K562 (cell line): ENCODE data around the gene ETV3. TPM values are rescaled to one million over a fixed set of nuclear protein-coding genes. Genes with fewer than 3 reads are reported as not detected.

Experiments
- ATAC-seq: fragments of 200-7000 bp; cut with Tn5 transposase; 3 replicates; pipeline ENCODE4 v1.9.1; 2020; ENCODE audit warnings: moderate library complexity
- BruUV-seq: library from RNA; stranded (reverse); fragments of 400-500 nt; replicated peaks from 2 replicates; lab custom pipeline; 2021; lab: Mats Ljungman, UMichigan
- CTCF ChIA-PET: fragments of 300-600 bp; formaldehyde crosslinking; extraction: SDS; loops from one replicate; lab custom pipeline; 2021; ENCODE audit warnings: low intra/inter-chr PET ratio; lab: Yijun Ruan, JAX
- POLR2A ChIA-PET: fragments of 300-600, 350-650 bp; sonication (Branson Sonifier 250); formaldehyde crosslinking; extraction: SDS; loops from one replicate; lab custom pipeline; 2021; ENCODE audit warnings: antibody characterized with exemption, inconsistent platforms; lab: Yijun Ruan, JAX
- DNase-seq, 4 experiments: peaks; one replicate each; pipeline versions ENCODE4 v3.0.0 to v3.0.0-alpha.2; 2011 to 2018; ENCODE audit warnings: low spot score in 3 of 4, mixed read lengths in 3 of 4; ENCODE audit errors: extremely low read depth in 1 of 4
- FAIRE-seq: peaks from 2 replicates; lab custom pipeline; 2011; peaks lifted over from hg19 to GRCh38; lab: Jason Lieb, UNC
- H2AFZ ChIP-seq: 2 replicates; pipeline ENCODE4 v1.6.0; 2011; ENCODE audit warnings: low read depth, low read length, control low read depth, inconsistent platforms
- H3K27ac ChIP-seq: fragments of 200-600 bp; 3 replicates; pipeline ENCODE4 v1.8.0; 2011; ENCODE audit warnings: low read depth, mild to moderate bottlenecking, control low read depth, inconsistent platforms, low read length, moderate library complexity, mixed read lengths; ENCODE audit errors: extremely low read depth
- H3K27me3 ChIP-seq, 2 experiments: fragments of 300-600 bp in 1 of 2; 2 replicates in 1 of 2; 3 replicates in 1 of 2; pipeline versions ENCODE4 v1.6.0 to v1.8.0; 2011; ENCODE audit warnings: inconsistent platforms in 2 of 2, low read length in 2 of 2, mild to moderate bottlenecking in 1 of 2, mixed read lengths in 1 of 2, moderate library complexity in 1 of 2; ENCODE audit not compliant: control insufficient read depth in 2 of 2, insufficient read depth in 2 of 2
- H3K36me3 ChIP-seq: fragments of 300-600 bp; 3 replicates; pipeline ENCODE4 v1.8.0; 2011; ENCODE audit warnings: mild to moderate bottlenecking, low read length, inconsistent platforms; ENCODE audit not compliant: control insufficient read depth, insufficient read depth
- H3K4me1 ChIP-seq, 2 experiments: fragments of 200-600 bp in 1 of 2; replicated peaks in 1 of 2; 2 replicates in 1 of 2; 3 replicates in 1 of 2; pipeline versions ENCODE4 v1.5.1 to v1.8.0; 2011; ENCODE audit warnings: inconsistent platforms in 2 of 2, low read length in 2 of 2, mild to moderate bottlenecking in 1 of 2, mixed read lengths in 1 of 2, moderate library complexity in 1 of 2; ENCODE audit not compliant: control insufficient read depth in 2 of 2, insufficient read depth in 2 of 2
- H3K4me2 ChIP-seq: 2 replicates; pipeline ENCODE4 v1.6.1; 2011; ENCODE audit warnings: low read length, control low read depth, inconsistent platforms, mixed read lengths; ENCODE audit not compliant: insufficient read depth
- H3K4me3 ChIP-seq: fragments of 200-600 bp; sonication (generic), shearing (Covaris generic); 2 replicates; pipeline ENCODE4 v1.5.1; 2016; ENCODE audit warnings: control low read depth, inconsistent platforms
- H3K79me2 ChIP-seq: fragments of 200-600 bp; 3 replicates; pipeline ENCODE4 v1.8.0; 2011; ENCODE audit warnings: low read length, inconsistent platforms; ENCODE audit not compliant: control insufficient read depth, insufficient read depth
- H3K9ac ChIP-seq, 2 experiments: 2 replicates each; pipeline versions ENCODE4 v1.6.0 to v1.6.1; 2011; ENCODE audit warnings: low read depth in 2 of 2, low read length in 2 of 2, control low read depth in 1 of 2, inconsistent platforms in 1 of 2, mild to moderate bottlenecking in 1 of 2, mixed read lengths in 1 of 2; ENCODE audit not compliant: insufficient read depth in 1 of 2
- H3K9me1 ChIP-seq: one replicate; pipeline ENCODE4 v1.6.0; 2011; ENCODE audit warnings: inconsistent platforms, mild to moderate bottlenecking, low read length, moderate library complexity; ENCODE audit not compliant: control insufficient read depth, insufficient read depth
- H3K9me3 ChIP-seq: replicated peaks from 2 replicates; pipeline ENCODE4 v1.5.1; 2011; ENCODE audit warnings: low read depth, low read length, inconsistent platforms; ENCODE audit not compliant: control insufficient read depth, insufficient read depth
- H4K20me1 ChIP-seq: replicated peaks from 2 replicates; pipeline ENCODE4 v1.6.1; 2011; ENCODE audit warnings: low read length, inconsistent platforms, mixed read lengths; ENCODE audit not compliant: control insufficient read depth, insufficient read depth
- EGR1 ChIP-seq: fragments of 450-650 bp; conservative IDR thresholded peaks from 2 replicates; pipeline ENCODE4 v1.6.1; 2017; ENCODE audit warnings: mild to moderate bottlenecking
- ILK ChIP-seq: fragments of 450-650 bp; IDR thresholded peaks from 2 replicates; pipeline ENCODE4 v1.6.1; 2016; ENCODE audit warnings: missing genetic modification characterization, low read depth, mild to moderate bottlenecking, missing compliant biosample characterization, moderate library complexity, borderline replicate concordance
- TAF1 ChIP-seq: IDR thresholded peaks from 2 replicates; pipeline ENCODE4 v1.6.1; 2011; ENCODE audit warnings: mild to moderate bottlenecking, low read length, moderate library complexity; ENCODE audit not compliant: insufficient read depth, control insufficient read depth, severe bottlenecking; ENCODE audit errors: extremely low read depth
- whole genome bisulfite sequencing: fragments of 100-300 bp; shearing (Covaris generic); methylation state at CpG from one replicate; pipeline ENCODE4 v1.1.6; 2016; ENCODE audit warnings: low coverage, mixed read lengths; ENCODE audit not compliant: insufficient coverage; ENCODE audit errors: missing lambda C conversion rate; 5-methylcytosine and 5-hydroxymethylcytosine counted together
- in situ Hi-C: fragments of 300-500 bp; cut with MboI; formaldehyde crosslinking; loops from 4 replicates; pipeline ENCODE4 v1.15.0; 2018; ENCODE audit warnings: inconsistent platforms, mixed read lengths
- intact Hi-C: fragments of 100-400 bp; cut with micrococcal nuclease; formaldehyde crosslinking; loops from 2 replicates; pipeline ENCODE4 v1.14.2; 2022
- polyA plus RNA-seq, 8 experiments: library from polyadenylated mRNA; depleted of rRNA in 4 of 8; stranded (reverse) in 5 of 8; unstranded in 3 of 8; fragments of >200 nt; fragmentation: Nextera tagmentation in 2 of 8; fragmentation: Illumina TruSeq in 1 of 8; extraction: Ambion mirVana in 2 of 8; extraction: Trizol in 1 of 8; gene quantifications; 2 replicates each; pipeline versions ENCODE4 v1.2.1 to v1.2.3, GENCODE V29; 2011 to 2014; ENCODE audit warnings: inconsistent platforms in 1 of 8, missing spikeins in 1 of 8
- total RNA-seq, 7 experiments: library from RNA; depleted of rRNA in 6 of 7; stranded (reverse); fragments of >200 nt in 6 of 7; fragmentation: Illumina TruSeq in 2 of 7; extraction: Trizol in 2 of 7; gene quantifications; 2 replicates each; pipeline versions ENCODE4 v1.2.1 to v1.2.3, GENCODE V29; 2011 to 2021; ENCODE audit warnings: low replicate concordance in 1 of 7
- TF ChIP-seq, protein P1 (sequence below): IDR thresholded peaks from 2 replicates; pipeline ENCODE4 v1.6.1; 2014; ENCODE audit warnings: antibody characterized with exemption
- TF ChIP-seq, protein P2 (sequence below): fragments of 250-450 bp; sonication (Bioruptor Pico); IDR thresholded peaks from 2 replicates; pipeline ENCODE4 v1.8.0; 2022; ENCODE audit warnings: inconsistent platforms, mild to moderate bottlenecking, moderate library complexity, borderline replicate concordance
- TF ChIP-seq, protein P3 (sequence below): sonication (generic); formaldehyde crosslinking; IDR thresholded peaks from 2 replicates; pipeline ENCODE4 v1.8.0; 2023; ENCODE audit warnings: mild to moderate bottlenecking, missing genetic modification reagents

Gene ETV3
- total and polyA plus RNA-seq, 9 of the 15 experiments (the other 6 are each of a cell fraction or from before 2014, with no cell fraction given), result 3.1 to 16.0 (median 9.0) TPM

DNA sequence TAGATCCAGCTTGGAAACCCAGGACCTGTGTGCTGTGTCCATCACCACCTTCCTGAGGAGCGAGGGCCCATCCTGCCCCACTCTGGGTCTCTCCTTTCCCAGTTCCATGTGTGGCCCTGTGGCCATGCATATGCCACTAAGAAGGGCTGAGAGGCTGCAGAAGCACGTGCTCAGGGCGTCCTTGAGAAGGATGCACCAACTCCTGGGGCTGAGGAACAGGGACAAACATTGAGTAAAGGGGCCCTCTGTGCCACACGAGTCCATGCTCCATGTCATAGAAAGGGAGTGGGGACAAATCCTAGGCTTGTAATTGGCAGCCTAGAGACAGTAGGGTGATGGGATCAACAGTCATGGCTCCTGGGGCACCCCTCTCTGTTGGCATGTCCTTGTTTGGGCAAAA is 47.0 kb downstream of the ETV3 start:
- ATAC-seq, result no peak
- no TSS peak for BruUV-seq
- H4K20me1 ChIP-seq, result no peaks in the 10 kb centered on the region; the same call in 1 of the 2 replicates
- no peaks in the 10 kb centered on the region for H3K9me1 ChIP-seq
- H3K4me3 ChIP-seq, result no peak overlapping the region
- no peak for FAIRE-seq
- no peaks in the 10 kb centered on the region for H3K9me3 ChIP-seq
- no peak overlapping the region for H3K9ac ChIP-seq
- H3K27ac ChIP-seq, result no peak overlapping the region
- in situ Hi-C loops, result loop anchor here (10.0 kb wide), 1 partner anchor 404 kb away; no protein-coding TSS in a partner anchor
- CTCF ChIA-PET, result interaction anchor here (5.9 kb wide), 1 partner anchor 66 kb away, joined by 133 read pairs; no protein-coding TSS in a partner anchor
- H3K4me1 ChIP-seq, result peaks cover 2 to 4% of the 10 kb centered on the region in 2 experiments; a peak in 2 of 5 replicates
- no peaks in the 10 kb centered on the region for H3K27me3 ChIP-seq
- no peak overlapping the region for H2AFZ ChIP-seq
- no peak for TF ChIP-seq EGR1
- TF ChIP-seq, protein P1, sequence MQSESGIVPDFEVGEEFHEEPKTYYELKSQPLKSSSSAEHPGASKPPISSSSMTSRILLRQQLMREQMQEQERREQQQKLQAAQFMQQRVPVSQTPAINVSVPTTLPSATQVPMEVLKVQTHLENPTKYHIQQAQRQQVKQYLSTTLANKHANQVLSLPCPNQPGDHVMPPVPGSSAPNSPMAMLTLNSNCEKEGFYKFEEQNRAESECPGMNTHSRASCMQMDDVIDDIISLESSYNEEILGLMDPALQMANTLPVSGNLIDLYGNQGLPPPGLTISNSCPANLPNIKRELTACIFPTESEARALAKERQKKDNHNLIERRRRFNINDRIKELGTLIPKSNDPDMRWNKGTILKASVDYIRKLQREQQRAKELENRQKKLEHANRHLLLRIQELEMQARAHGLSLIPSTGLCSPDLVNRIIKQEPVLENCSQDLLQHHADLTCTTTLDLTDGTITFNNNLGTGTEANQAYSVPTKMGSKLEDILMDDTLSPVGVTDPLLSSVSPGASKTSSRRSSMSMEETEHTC, result no peak
- TF ChIP-seq, protein P2, sequence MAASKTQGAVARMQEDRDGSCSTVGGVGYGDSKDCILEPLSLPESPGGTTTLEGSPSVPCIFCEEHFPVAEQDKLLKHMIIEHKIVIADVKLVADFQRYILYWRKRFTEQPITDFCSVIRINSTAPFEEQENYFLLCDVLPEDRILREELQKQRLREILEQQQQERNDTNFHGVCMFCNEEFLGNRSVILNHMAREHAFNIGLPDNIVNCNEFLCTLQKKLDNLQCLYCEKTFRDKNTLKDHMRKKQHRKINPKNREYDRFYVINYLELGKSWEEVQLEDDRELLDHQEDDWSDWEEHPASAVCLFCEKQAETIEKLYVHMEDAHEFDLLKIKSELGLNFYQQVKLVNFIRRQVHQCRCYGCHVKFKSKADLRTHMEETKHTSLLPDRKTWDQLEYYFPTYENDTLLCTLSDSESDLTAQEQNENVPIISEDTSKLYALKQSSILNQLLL (CRISPR knock-in tag), result no peak
- no peak for TF ChIP-seq TAF1
- TF ChIP-seq ILK (tag), result no peak
- TF ChIP-seq, protein P3, sequence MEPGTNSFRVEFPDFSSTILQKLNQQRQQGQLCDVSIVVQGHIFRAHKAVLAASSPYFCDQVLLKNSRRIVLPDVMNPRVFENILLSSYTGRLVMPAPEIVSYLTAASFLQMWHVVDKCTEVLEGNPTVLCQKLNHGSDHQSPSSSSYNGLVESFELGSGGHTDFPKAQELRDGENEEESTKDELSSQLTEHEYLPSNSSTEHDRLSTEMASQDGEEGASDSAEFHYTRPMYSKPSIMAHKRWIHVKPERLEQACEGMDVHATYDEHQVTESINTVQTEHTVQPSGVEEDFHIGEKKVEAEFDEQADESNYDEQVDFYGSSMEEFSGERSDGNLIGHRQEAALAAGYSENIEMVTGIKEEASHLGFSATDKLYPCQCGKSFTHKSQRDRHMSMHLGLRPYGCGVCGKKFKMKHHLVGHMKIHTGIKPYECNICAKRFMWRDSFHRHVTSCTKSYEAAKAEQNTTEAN (CRISPR knock-in tag), result no peak
- TF ChIP-seq, all 486 proteins: peak for 0
- intact Hi-C loops, result loop anchor here (10.0 kb wide), 1 partner anchor 404 kb away; no protein-coding TSS in a partner anchor
- no peaks in the 10 kb centered on the region for H3K36me3 ChIP-seq
- POLR2A ChIA-PET, result interaction anchor here (1.2 to 2.1 kb wide), 4 partner anchors 20 to 414 kb away, joined by 3 to 14 read pairs (median 4); no protein-coding TSS in a partner anchor
- 6% methylated on average over 4 of the region's 4 CpGs for WGBS
- no peak for DNase-seq
- no peak overlapping the region for H3K4me2 ChIP-seq
- H3K79me2 ChIP-seq, result no peaks in the 10 kb centered on the region
